ENCODE data around the gene ERBB2. TPM values are rescaled to one million over a fixed set of nuclear protein-coding genes. Genes with fewer than 3 reads are reported as not detected.
A peak's percentile ranks its signal among the peaks of the same experiment; 100 is the strongest.
"Not testable (repeated sequence)": the region's sequence is repeated elsewhere in the genome, so short reads cannot be mapped to it uniquely, and the experiment has no call there.

ERBB2 gene
- total RNA-seq, 1 donor from 2014 or later = 21.9 TPM

GRCh38 chr17:39722965-39723848, 23.3 kb downstream of the ERBB2 start:
- DNase-seq (ENCODE audit: low spot score) = no peak

DNA sequence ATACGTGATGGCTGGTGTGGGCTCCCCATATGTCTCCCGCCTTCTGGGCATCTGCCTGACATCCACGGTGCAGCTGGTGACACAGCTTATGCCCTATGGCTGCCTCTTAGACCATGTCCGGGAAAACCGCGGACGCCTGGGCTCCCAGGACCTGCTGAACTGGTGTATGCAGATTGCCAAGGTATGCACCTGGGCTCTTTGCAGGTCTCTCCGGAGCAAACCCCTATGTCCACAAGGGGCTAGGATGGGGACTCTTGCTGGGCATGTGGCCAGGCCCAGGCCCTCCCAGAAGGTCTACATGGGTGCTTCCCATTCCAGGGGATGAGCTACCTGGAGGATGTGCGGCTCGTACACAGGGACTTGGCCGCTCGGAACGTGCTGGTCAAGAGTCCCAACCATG, 24.9 kb downstream of the ERBB2 start:
- no peak for DNase-seq (ENCODE audit: low spot score)

- DNase-seq (ENCODE audit: low spot score) = not testable (repeated sequence)
These were observed 26.1 kb downstream of the ERBB2 start for GRCh38 chr17:39725923-39726322.

- no peak for DNase-seq (ENCODE audit: low spot score)
These were observed 26.8 kb downstream of the ERBB2 start for GRCh38 chr17:39726617-39727016.

- no peak for DNase-seq (ENCODE audit: low spot score)
These were observed 27.7 kb downstream of the ERBB2 start for GRCh38 chr17:39727556-39727955.

GRCh38 chr17:39729280-39729851, 29.5 kb downstream of the ERBB2 start:
- DNase-seq (ENCODE audit: low spot score) = no peak

- DNase-seq (ENCODE audit: low spot score) = peak; percentile 98
These were observed 30.4 kb downstream of the ERBB2 start, which contains the start of gene MIEN1 for GRCh38 chr17:39730095-39730921. MIEN1 (minus strand) TSS chr17:39730532; CDS start chr17:39730495, 37 bp downstream.

- DNase-seq (ENCODE audit: low spot score) = no peak
These were observed 32.7 kb downstream of the ERBB2 start for GRCh38 chr17:39732586-39732985.

DNA sequence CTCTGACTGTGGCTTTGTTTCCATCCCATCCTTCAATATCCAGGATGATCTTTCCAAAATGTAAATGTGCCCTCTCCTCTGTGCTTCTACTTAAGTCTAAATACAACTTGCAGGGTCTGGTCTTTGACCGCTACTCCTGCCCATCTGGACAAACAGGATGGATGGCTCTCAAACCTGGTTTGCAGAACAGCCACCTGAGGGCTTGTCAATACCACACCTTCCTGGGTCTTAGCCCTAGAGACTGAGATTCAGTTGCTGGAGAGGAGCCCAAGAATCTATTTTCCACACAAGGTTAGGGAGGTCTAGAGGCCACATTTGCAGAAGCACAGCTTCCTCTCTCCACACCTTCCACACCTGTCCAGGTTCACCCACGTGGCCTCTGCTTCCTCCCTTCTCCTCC, 36.0 kb downstream of the ERBB2 start:
- DNase-seq (ENCODE audit: low spot score) = no peak

GRCh38 chr17:39736319-39737165, 36.7 kb downstream of the ERBB2 start:
- no peak for DNase-seq (ENCODE audit: low spot score)

GRCh38 chr17:39737206-39737759, 37.4 kb downstream of the ERBB2 start:
- no peak for DNase-seq (ENCODE audit: low spot score)

- no peak for DNase-seq (ENCODE audit: low spot score)
These were observed 38.1 kb downstream of the ERBB2 start, which contains the start of gene GRB7 for GRCh38 chr17:39737760-39738567. GRB7 (plus strand) TSS chr17:39737938; CDS start chr17:39742302, 4,364 bp downstream.

DNA sequence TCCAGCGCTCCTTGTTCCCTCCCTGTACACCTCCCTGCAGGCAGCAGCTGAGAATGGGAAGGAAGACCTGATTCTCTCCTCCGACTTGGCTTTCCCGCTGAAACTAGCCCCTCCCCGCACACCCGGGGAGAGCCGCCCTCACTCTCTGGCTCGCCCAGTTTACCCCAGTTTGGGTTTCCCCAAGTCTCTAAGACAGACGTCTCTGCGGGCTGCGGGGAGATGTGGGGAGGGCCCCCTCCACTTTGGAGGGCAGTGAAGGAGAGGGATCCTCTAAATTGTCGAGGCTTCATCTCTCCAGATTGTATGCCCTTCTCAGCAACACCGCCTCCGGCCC, 38.7 kb downstream of the ERBB2 start:
- no peak for DNase-seq (ENCODE audit: low spot score)

- no peak for DNase-seq (ENCODE audit: low spot score)
These were observed 39.4 kb downstream of the ERBB2 start for GRCh38 chr17:39738983-39739884.

DNA sequence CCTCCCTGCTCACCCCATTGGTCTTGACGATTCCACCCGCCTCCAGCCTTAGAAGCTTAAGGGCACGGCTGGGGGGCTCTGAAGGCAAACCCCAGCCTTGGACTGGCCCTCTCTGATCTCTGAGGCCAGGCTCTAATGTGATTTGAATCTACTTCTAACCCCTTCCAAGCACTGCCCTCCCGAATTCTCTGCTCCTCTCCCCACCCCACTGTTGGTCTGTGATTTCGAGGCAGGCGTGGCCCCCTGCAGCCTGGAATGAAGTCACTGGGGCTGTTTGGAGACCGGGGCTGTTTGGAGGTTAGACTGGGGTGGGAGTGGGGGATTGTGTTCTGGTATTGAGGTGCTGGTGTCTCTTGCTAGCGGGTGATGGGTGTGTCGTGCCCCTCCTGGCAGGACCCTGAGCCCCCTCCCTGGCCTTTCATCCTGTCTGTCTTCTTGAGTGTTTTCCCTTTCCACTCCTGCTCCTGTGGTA, 40.1 kb downstream of the ERBB2 start:
- DNase-seq (ENCODE audit: low spot score) = no peak

GRCh38 chr17:39740357-39741111, 40.7 kb downstream of the ERBB2 start:
- DNase-seq (ENCODE audit: low spot score) = no peak

GRCh38 chr17:39742126-39742855, 42.4 kb downstream of the ERBB2 start:
- no peak for DNase-seq (ENCODE audit: low spot score)
